ENCODE results near the gene NID1.
"Not testable (repeated sequence)": the region's sequence is repeated elsewhere in the genome, so short reads cannot be mapped to it uniquely, and the experiment has no call there.

Gene NID1

GRCh38 chr1:236030534-236030933, 34.4 kb downstream of the NID1 start:
- DNase-seq (ENCODE audit: low read depth, low spot score) = no peak

DNA sequence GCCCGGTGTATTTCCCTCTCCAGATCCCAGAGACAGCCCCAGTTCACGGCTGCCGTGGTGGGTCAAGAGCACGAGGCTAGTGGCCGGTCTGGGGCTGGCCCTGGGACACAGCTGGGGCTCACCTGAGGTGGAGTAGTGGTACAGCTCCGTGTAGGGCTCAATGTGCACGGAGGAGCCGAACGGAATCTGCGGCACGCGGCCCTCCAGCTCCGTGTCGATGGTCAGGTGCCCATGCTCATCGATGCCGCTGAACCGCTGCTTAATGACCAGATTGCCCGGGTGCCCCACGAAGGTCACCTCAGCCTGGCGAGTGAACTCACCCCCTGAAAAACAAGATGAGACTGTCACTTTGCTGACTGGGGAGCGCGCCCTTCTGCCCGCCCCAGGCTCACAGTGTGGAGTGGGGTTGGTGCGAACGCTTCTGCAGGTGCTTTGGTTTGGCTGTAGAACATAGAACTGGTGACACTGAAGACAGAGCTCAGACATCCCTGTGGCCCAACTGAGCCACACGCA, 35.4 kb downstream of the NID1 start:
- DNase-seq (ENCODE audit: low read depth, low spot score) = no peak

DNA sequence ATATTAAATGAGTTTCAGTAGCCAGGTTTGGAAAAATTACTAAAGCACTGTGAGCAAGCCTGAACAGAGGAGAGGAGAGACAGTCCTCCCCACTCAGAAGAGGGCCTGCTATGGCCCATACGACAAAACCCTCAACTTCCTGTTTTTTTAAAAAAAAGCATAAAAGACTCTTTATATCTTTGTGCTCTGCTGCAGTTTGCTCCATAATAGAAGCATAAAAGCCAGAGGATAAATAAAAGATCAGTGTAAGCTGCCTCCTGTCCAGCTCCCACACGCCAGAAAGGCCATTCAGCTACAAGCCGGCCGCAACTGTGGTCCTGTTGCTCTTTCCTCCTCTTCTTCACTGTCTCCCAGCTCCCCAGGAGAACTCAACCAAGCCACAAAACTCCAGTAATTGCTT, 37.8 kb downstream of the NID1 start:
- no peak for DNase-seq (ENCODE audit: low read depth, low spot score)

- DNase-seq (ENCODE audit: low read depth, low spot score) = no peak
These were observed 39.1 kb downstream of the NID1 start for GRCh38 chr1:236025836-236026235.

DNA sequence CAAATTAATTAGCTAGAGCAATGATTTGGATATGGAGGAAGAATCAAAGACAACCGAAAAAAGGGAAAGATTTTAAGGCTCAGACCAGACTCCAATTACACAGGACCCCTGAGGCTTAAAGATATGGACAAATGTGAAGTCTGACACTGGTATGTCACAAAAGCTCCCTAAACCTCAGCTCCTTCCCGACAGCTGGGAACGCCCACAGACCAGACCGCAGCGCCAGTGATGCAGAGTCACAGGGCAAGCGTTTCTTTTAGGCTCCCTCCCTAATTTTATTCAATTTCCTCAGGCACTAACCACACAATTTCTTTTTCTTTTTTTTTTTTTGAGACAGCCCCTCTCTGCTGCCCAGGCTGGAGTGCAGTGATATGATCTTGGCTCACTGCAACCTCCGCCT, 40.2 kb downstream of the NID1 start:
- DNase-seq (ENCODE audit: low read depth, low spot score) = no peak

DNA sequence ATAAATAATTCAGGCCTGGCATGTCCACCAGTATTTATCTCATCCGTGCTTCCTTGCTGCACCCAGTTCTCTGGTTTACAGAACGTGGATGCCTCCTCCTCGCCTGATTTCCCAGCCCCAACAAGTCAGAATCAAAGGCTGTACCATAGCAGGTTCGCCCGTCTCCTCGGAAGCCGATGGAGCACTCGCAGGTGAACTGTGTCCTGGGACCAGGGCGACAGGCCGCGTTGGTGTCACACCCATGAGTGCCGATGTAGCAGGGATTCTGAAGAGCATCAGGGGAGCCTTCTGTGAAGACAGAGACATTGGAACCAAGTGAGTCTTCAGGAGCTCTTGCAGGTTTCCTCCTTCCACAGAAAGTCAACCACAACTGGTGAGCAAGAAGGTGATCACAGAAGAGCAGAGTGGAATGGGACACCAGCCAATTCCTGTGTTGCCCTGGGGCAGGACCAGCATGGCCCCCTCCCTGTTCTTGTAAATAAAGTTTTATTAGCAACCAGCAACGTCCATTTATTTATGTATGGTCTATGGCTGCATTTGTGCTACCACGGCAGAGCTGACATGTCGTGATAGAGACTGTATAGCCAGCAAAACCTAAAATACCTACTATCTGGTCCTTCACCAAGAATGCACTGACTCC, 40.8 kb downstream of the NID1 start:
- no peak for DNase-seq (ENCODE audit: low read depth, low spot score)

DNA sequence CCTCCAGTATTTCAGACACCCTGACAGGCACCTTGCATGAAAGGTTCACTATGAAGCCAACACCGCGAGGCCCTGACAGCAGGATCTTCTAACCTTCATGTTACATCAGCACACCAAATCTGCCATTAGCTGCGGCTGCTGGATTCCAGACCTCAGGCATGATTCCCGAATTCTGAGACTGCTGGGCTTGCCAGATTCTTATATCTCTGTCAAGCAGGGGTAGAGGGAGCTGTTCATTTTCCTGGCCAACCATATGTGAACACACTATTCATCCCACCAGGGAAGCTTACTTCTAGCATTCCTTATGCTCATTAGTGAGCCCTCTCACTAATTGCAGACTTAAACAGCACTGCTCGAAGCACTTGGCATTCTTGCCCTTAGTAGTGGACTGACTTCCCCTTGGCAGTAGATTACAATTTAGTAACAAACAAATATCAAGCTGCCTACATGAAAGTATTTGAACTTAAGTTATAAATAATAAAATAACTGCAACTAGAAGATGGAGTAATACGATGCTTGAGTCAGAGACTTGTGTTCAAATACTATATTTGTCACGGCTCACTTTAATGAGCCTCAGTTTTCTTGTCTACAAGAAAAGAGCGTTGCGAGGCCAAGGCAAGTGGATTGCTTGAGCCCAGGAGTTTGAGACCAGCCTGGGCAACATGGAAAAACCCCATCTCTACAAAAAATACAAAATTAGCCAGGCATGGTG, 43.3 kb downstream of the NID1 start:
- DNase-seq (ENCODE audit: low read depth, low spot score) = no peak

DNA sequence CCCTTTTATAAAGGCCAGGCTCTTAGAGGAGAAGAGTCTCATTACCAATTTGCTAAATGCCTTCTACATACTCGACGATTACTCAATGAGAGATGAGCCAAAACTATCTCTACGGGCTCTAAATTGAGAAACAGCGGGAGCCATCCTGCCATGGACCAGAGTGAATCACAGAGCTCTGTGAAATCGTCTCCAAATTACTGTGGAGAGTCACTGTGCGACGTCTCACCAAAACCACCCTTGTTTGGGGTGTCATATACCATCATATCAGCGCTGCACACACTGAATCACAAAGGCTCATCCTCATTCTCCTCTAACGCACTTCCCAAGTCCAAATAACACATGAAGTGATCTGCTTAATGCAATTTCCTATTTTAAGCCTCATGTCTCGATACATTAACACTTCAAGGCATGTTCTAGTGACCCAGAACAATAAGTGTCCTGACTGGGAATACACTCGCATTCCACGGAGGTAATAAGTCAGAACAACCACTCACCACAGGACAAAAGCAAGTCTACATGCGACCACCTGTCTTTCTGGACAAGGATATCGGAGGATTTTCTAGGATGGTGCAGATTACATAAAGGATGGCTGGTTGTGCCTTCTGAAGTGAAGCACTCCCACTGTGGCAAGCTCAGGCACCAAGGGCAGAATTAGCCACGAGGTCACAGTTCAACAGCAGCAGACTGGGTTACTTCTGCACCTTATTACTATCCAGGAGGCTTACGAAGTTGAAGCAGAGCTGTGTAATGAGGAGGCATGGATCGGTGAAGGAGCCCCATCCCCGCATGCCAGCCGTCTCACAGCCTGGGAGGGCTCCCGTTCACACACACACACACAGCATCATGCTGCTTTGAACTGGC, 44.3 kb downstream of the NID1 start:
- DNase-seq (ENCODE audit: low read depth, low spot score) = no peak

DNA sequence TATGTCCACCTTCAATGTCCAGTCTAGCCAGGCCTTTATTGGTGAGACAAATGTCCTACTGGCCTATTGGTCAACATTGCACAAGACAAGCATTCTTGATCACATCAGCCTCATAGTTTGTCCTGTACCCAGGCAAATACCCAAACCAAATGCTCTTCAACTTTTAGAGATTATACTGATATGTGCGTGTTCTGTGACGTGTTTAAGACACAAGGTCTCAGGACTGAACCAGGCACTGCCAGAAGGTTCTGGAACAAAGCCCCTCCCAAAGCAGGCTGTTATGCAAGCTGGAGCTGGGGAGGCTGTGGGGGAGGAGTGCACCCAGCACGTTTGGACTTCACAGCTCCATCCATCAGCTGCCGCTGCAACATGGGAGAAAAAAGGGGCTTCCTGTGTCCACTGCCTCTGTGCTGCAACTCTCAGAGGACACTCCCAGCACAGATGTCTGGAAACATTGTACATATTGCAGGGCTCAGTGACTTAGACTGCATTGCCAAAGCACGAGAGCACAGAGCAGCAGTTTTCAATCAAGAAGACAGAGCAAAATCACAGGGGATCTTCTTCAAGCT, 45.9 kb downstream of the NID1 start:
- DNase-seq (ENCODE audit: low read depth, low spot score) = no peak

DNA sequence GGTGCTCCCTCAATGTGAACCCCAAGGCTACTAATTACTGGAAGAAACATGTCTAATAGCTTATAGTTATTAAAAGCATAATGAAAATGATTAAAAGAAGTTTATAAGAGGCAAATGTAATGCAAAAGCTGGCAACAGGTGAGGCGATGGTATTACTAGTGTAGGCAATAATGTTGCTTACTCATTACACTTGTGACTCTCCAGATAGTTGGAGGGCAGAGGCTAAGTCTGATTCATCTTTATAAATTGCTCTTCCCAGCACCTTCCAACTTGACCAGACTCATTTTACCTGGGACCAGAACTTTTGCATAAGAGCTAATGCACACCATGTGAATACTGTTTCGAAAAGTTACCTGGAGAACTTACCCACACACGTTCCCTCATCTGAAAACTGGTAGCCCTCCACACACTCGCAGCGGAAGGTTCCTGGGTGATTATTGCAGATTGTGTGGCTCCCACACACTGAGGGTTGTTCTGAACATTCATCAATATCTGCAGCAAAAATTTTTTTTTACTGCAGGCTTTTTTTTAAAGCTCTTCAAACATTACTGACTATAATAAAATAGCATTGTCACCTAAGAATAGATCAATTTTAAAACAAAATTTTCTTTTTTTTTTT, 48.0 kb downstream of the NID1 start:
- no peak for DNase-seq (ENCODE audit: low read depth, low spot score)

- DNase-seq (ENCODE audit: low read depth, low spot score) = peak; percentile 97
These were observed 48.8 kb downstream of the NID1 start for GRCh38 chr1:236016083-236016482.

DNA sequence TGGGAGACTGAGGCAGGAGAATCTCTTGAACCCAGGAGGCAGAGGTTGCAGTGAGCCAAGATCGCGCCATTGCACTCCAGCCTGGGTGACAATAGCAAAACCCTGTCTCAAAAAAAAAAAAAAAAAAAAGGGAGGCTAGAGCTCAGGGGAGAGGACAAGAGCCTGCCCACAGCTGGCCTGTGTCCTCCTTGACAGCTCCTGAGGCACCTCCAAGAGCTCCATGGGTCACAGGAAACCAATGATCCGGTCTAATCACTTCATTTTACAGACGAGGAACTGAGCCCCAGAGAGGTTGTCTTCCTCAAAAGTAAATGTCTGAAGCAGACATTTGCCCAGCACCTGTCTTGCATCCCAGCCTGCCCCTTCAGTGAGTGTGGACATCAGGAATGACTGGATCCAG, 49.4 kb downstream of the NID1 start:
- DNase-seq (ENCODE audit: low read depth, low spot score) = no peak

GRCh38 chr1:236013330-236013729, 51.6 kb downstream of the NID1 start:
- no peak for DNase-seq (ENCODE audit: low read depth, low spot score)

GRCh38 chr1:236011641-236012040, 53.2 kb downstream of the NID1 start:
- no peak for DNase-seq (ENCODE audit: low read depth, low spot score)

- no peak for DNase-seq (ENCODE audit: low read depth, low spot score)
These were observed 54.4 kb downstream of the NID1 start for GRCh38 chr1:236010443-236010842.

DNA sequence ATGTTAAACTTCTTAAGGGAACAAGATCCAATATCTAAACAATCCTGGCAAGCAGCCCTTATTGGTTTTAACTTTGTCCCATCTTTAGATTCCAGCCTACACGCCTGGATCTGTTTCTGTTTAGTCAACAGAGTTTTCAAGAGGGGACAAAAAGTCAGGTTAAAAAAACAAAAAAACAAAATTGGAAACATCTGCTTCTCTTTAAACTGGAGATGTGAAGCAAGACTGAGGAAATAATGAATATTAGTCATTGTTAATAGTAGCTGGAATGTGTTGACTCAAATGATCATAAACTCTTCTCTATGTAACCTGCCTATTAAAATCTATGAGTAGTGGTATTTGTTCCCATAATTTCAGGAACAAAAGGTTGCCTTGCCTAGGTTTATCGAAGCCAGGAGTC, 55.0 kb downstream of the NID1 start:
- peak; percentile 78 for DNase-seq (ENCODE audit: low read depth, low spot score)

- DNase-seq (ENCODE audit: low read depth, low spot score) = no peak
These were observed 55.7 kb downstream of the NID1 start for GRCh38 chr1:236009191-236009590.

DNA sequence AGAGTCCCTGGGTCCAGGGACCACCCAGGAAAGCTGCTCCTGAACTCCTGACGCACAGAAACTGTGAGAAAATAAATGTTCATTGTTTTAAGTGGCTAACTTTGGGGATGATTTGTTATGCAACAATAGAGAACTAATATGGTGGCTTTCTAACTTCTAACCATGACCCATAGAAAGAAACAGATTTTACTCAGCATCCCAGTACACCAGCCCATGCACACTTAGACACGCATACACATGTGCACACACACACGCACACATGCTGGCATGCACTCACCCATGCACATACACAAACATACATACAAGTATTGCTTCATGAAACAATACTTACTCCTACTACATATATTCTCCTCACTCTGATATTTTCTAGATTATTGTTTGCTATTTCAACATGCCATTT, 57.1 kb downstream of the NID1 start:
- DNase-seq (ENCODE audit: low read depth, low spot score) = no peak

DNA sequence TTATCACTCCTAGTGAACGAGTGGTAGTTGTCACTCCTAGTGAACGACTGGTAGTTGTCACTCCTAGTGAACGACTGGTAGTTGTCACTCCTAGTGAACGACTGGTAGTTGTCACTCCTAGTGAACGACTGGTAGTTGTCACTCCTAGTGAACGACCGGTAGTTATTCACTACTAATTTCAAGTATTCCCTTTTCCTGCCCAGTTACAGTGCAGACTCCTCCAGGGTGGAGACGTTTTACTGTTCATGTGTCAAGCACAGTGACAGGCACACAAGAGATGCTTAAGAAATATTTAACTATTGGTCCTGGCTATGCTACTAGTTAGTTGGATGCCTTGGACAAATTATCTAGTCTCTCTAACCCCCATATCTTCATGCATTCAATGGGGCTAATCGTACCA, 61.8 kb downstream of the NID1 start:
- DNase-seq (ENCODE audit: low read depth, low spot score) = not testable (repeated sequence)

GRCh38 chr1:236002572-236002971, 62.3 kb downstream of the NID1 start:
- no peak for DNase-seq (ENCODE audit: low read depth, low spot score)

DNA sequence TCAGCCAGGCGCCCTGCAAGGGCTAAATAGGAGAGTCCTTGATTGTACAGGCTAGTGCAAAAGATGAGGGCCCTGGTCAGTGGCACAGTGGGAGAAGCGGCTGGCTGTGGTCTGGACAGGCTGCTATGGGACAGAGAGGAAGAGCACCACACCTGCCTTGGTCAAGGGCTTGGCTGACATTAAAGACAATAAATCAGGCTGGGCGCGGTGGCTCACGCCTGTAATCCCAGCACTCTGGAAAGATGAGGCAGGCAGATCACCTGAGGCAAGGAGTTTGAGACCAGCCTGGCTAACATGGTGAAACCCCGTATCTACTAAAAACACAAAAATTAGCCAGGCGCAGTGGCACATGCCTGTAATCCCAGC, 62.9 kb downstream of the NID1 start:
- no peak for DNase-seq (ENCODE audit: low read depth, low spot score)

DNA sequence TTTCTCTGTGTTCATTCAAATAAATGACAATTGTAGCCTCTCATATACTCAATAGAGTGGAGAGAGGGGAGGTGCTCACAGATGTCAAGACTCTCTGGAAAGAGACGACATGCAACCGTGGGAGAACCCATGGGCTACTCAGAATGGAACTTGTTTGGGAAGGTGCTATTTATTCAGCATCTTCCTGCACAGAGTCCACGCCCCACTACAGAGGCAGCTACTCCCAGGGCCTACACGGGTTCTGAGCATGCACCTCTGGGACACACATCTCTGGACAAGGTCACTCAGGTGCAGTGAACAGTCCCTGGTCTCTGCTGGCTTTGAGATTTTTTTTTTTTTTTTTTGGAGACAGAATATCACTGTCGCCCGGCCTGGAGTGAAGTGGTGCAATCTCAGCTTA, 64.1 kb downstream of the NID1 start:
- DNase-seq (ENCODE audit: low read depth, low spot score) = no peak
